H1 (cell line): ENCODE results near the gene GATAD2B. TPM values are rescaled to one million over a fixed set of nuclear protein-coding genes. Genes with fewer than 3 reads are reported as not detected.

Experiments used
- CTCF ChIA-PET: fragments of 300-600 bp; sonication (Branson Sonifier 250); formaldehyde crosslinking; loops from one replicate; lab custom pipeline; 2021; ENCODE audit not compliant: partially characterized antibody; lab: Charles Lee
- POLR2A ChIA-PET: fragments of 300-600 bp; sonication (Branson Sonifier 250); formaldehyde crosslinking; loops from one replicate; lab custom pipeline; 2021; ENCODE audit warnings: inconsistent platforms; ENCODE audit not compliant: partially characterized antibody; lab: Charles Lee
- DNase-seq, 2 experiments: peaks; one replicate each; pipeline versions ENCODE4 v3.0.0 to v3.0.0-alpha.2; 2010 to 2022; ENCODE audit warnings: low spot score in 2 of 2, low read depth in 1 of 2, mixed read lengths in 1 of 2
- FAIRE-seq: peaks from 2 replicates; lab custom pipeline; 2011; peaks lifted over from hg19 to GRCh38; lab: Jason Lieb, UNC
- H2AFZ ChIP-seq: 2 replicates; pipeline ENCODE4 v1.8.1; 2012; ENCODE audit warnings: low read length, inconsistent platforms
- H2AK5ac ChIP-seq: 2 replicates; pipeline ENCODE4 v1.6.1; 2013; ENCODE audit warnings: low read depth, low read length
- H2BK120ac ChIP-seq: replicated peaks from 2 replicates; pipeline ENCODE3; 2013; ENCODE audit warnings: low read depth, low read length, inconsistent platforms
- H2BK12ac ChIP-seq: 2 replicates; pipeline ENCODE4 v1.6.1; 2013; ENCODE audit warnings: low read depth, low read length
- H2BK15ac ChIP-seq: 2 replicates; pipeline ENCODE4 v1.6.1; 2013; ENCODE audit warnings: low read length
- H2BK20ac ChIP-seq: 2 replicates; pipeline ENCODE4 v1.6.1; 2013; ENCODE audit warnings: low read length
- H2BK5ac ChIP-seq: 2 replicates; pipeline ENCODE4 v1.6.1; 2013; ENCODE audit warnings: low read depth, low read length
- H3K14ac ChIP-seq: 2 replicates; pipeline ENCODE4 v1.6.1; 2013; ENCODE audit warnings: inconsistent platforms; ENCODE audit not compliant: insufficient read length
- H3K18ac ChIP-seq: 2 replicates; pipeline ENCODE4 v1.6.1; 2013; ENCODE audit warnings: low read length; ENCODE audit errors: extremely low read depth
- H3K23ac ChIP-seq: 2 replicates; pipeline ENCODE4 v1.6.1; 2013; ENCODE audit warnings: inconsistent platforms; ENCODE audit not compliant: insufficient read length
- H3K23me2 ChIP-seq: 2 replicates; pipeline ENCODE4 v1.6.1; 2013; ENCODE audit warnings: low read depth, low read length
- H3K27ac ChIP-seq: 2 replicates; pipeline ENCODE4 v1.6.1; 2011; ENCODE audit warnings: low read depth, low read length, inconsistent platforms
- H3K27me3 ChIP-seq, 4 experiments: replicated peaks in 1 of 4; 1 replicate in 1 of 4; 2 replicates in 3 of 4; pipeline versions ENCODE4 v1.6.1 to v1.8.1; 2011 to 2013; ENCODE audit warnings: low read length in 3 of 4, mild to moderate bottlenecking in 3 of 4, inconsistent platforms in 2 of 4, mixed read lengths in 2 of 4, moderate library complexity in 1 of 4; ENCODE audit not compliant: control insufficient read depth in 3 of 4, insufficient read depth in 3 of 4; ENCODE audit errors: extremely low read depth in 1 of 4
- H3K36me3 ChIP-seq, 4 experiments: 2 replicates each; pipeline versions ENCODE4 v1.6.1 to v1.8.1; 2011 to 2013; ENCODE audit warnings: mild to moderate bottlenecking in 4 of 4, low read length in 3 of 4, moderate library complexity in 2 of 4, control low read depth in 1 of 4, inconsistent platforms in 1 of 4; ENCODE audit not compliant: insufficient read depth in 4 of 4, control insufficient read depth in 2 of 4
- H3K4ac ChIP-seq: replicated peaks from 2 replicates; pipeline ENCODE3; 2013; ENCODE audit warnings: low read length, low read depth, mixed read lengths, inconsistent platforms; ENCODE audit not compliant: insufficient read length
- H3K4me1 ChIP-seq, 4 experiments: replicated peaks in 1 of 4; 1 replicate in 1 of 4; 2 replicates in 3 of 4; pipeline versions ENCODE4 v1.6.1 to v1.8.1; 2011 to 2013; ENCODE audit warnings: low read length in 3 of 4, inconsistent platforms in 2 of 4, mixed read lengths in 1 of 4; ENCODE audit not compliant: insufficient read depth in 4 of 4, control insufficient read depth in 3 of 4
- H3K4me2 ChIP-seq, 2 experiments: 2 replicates each; pipeline versions ENCODE4 v1.6.1 to v1.8.1; 2011 to 2013; ENCODE audit warnings: low read depth in 2 of 2, low read length in 2 of 2, control low read depth in 1 of 2, inconsistent platforms in 1 of 2, mild to moderate bottlenecking in 1 of 2; ENCODE audit not compliant: insufficient read depth in 1 of 2
- H3K4me3 ChIP-seq, 4 experiments: fragments of 200-600, 300-600 bp in 1 of 4; sonication (generic), shearing (Covaris generic), sonication (Bioruptor Twin) in 1 of 4; 2 replicates each; pipeline versions ENCODE4 v1.5.1 to v1.8.1; 2011 to 2016; ENCODE audit warnings: low read length in 4 of 4, low read depth in 3 of 4, control low read depth in 2 of 4, inconsistent platforms in 2 of 4, mild to moderate bottlenecking in 2 of 4, mixed read lengths in 1 of 4, moderate library complexity in 1 of 4; ENCODE audit not compliant: insufficient read depth in 2 of 4; ENCODE audit errors: extremely low read depth in 1 of 4
- H3K56ac ChIP-seq: replicated peaks from 2 replicates; pipeline ENCODE3; 2013; ENCODE audit warnings: low read depth, mild to moderate bottlenecking, mixed read lengths, low read length, inconsistent platforms; ENCODE audit not compliant: insufficient read length
- H3K79me1 ChIP-seq: 2 replicates; pipeline ENCODE4 v1.6.1; 2013; ENCODE audit warnings: low read depth, low read length, control low read depth
- H3K79me2 ChIP-seq, 2 experiments: 2 replicates each; pipeline versions ENCODE4 v1.6.1 to v1.8.1; 2012 to 2013; ENCODE audit warnings: low read length in 2 of 2, mild to moderate bottlenecking in 2 of 2, inconsistent platforms in 1 of 2; ENCODE audit not compliant: insufficient read depth in 2 of 2, control insufficient read depth in 1 of 2
- H3K9ac ChIP-seq, 4 experiments: replicated peaks in 1 of 4; 1 replicate in 1 of 4; 2 replicates in 3 of 4; pipeline versions ENCODE4 v1.6.1 to v1.8.1; 2011 to 2013; ENCODE audit warnings: low read depth in 3 of 4, low read length in 3 of 4, control low read depth in 2 of 4, mild to moderate bottlenecking in 2 of 4, moderate library complexity in 2 of 4, inconsistent platforms in 1 of 4; ENCODE audit errors: extremely low read depth in 1 of 4
- H3K9me3 ChIP-seq, 2 experiments: 2 replicates each; pipeline versions ENCODE4 v1.6.1 to v1.8.1; 2012 to 2013; ENCODE audit warnings: mild to moderate bottlenecking in 2 of 2, moderate library complexity in 2 of 2, control low read depth in 1 of 2, inconsistent platforms in 1 of 2, low read depth in 1 of 2, low read length in 1 of 2, mixed read lengths in 1 of 2; ENCODE audit not compliant: insufficient read depth in 2 of 2
- H4K20me1 ChIP-seq, 2 experiments: replicated peaks in 1 of 2; 2 replicates each; pipeline versions ENCODE3 to v1.8.1; 2011 to 2013; ENCODE audit warnings: inconsistent platforms in 2 of 2, low read length in 2 of 2, mild to moderate bottlenecking in 1 of 2; ENCODE audit not compliant: insufficient read depth in 2 of 2, control insufficient read depth in 1 of 2
- H4K5ac ChIP-seq: 2 replicates; pipeline ENCODE4 v1.6.1; 2013; ENCODE audit warnings: low read length, low read depth, mixed read lengths, inconsistent platforms; ENCODE audit not compliant: insufficient read length
- H4K8ac ChIP-seq: 2 replicates; pipeline ENCODE4 v1.8.0; 2013; ENCODE audit warnings: mild to moderate bottlenecking, moderate library complexity, low read length, inconsistent platforms; ENCODE audit not compliant: insufficient read depth; ENCODE audit errors: extremely low read depth
- H4K91ac ChIP-seq: replicated peaks from 2 replicates; pipeline ENCODE3; 2013; ENCODE audit warnings: low read length, mixed read lengths, inconsistent platforms; ENCODE audit not compliant: insufficient read length
- CHD1 ChIP-seq: IDR thresholded peaks from 2 replicates; pipeline ENCODE4 v1.6.1; 2012; ENCODE audit warnings: low read depth, low read length, improper control_type of control experiment
- KDM1A ChIP-seq: fragments of 200-600, 300-600 bp; sonication (generic); IDR thresholded peaks from 2 replicates; pipeline ENCODE4 v1.7.1; 2016; ENCODE audit warnings: mild to moderate bottlenecking, low read length, borderline replicate concordance
- KDM4A ChIP-seq: IDR thresholded peaks from one replicate; pipeline ENCODE4 v1.7.1; 2012; ENCODE audit warnings: low read depth, mild to moderate bottlenecking, moderate library complexity, low read length, inconsistent platforms; ENCODE audit not compliant: severe bottlenecking
- KDM5A ChIP-seq: fragments of 200-600 bp; IDR thresholded peaks from 2 replicates; pipeline ENCODE4 v1.7.1; 2012; ENCODE audit warnings: mild to moderate bottlenecking, low read length, inconsistent platforms, mixed read lengths
- WGBS, 2 experiments: shearing (Covaris generic) in 1 of 2; methylation state at CpG; one replicate each; pipeline versions ENCODE4 v1.1.6 to v1.1.7; 2013 to 2015; ENCODE audit warnings: low lambda C conversion rate in 2 of 2, mixed read lengths in 2 of 2, inconsistent platforms in 1 of 2, low coverage in 1 of 2, missing lambda C conversion rate in 1 of 2; ENCODE audit not compliant: insufficient replicate concordance in 2 of 2, insufficient coverage in 1 of 2, insufficient read length in 1 of 2; ENCODE audit errors: extremely low coverage in 1 of 2, missing lambda C conversion rate in 1 of 2; 5-methylcytosine and 5-hydroxymethylcytosine counted together
- polyA plus RNA-seq, 7 experiments: library from polyadenylated mRNA; depleted of rRNA in 3 of 7; stranded (reverse) in 5 of 7; unstranded in 2 of 7; fragments of >200 nt in 5 of 7; fragments of 200-250 nt in 2 of 7; gene quantifications; 1 replicate in 5 of 7; 2 replicates in 1 of 7; 4 replicates in 1 of 7; pipeline versions ENCODE4 v1.2.1 to v1.2.3, GENCODE V29; 2011 to 2013; ENCODE audit warnings: missing spikeins in 2 of 7, mixed read lengths in 2 of 7
- total RNA-seq: library from RNA; stranded (reverse); fragmentation: NEBNext Ultra II Directional; extraction: Animal tissue kit (Norgen Biotek cat#: 25700); gene quantifications from 2 replicates; pipeline ENCODE4 v1.2.1, GENCODE V29; 2021

GATAD2B gene
- total and polyA plus RNA-seq, 2 of the 8 experiments (the other 6 are each of a cell fraction or from before 2014, with no cell fraction given), result 8.4 to 39.1 TPM

- 98% methylated on average over 5 of the region's 5 CpGs; no CpG with 5 or more reads in 1 of the 2 experiments for WGBS, 2 experiments
- no peak overlapping the region for H2BK20ac ChIP-seq
- H3K18ac ChIP-seq, result no peak overlapping the region
- H3K4me1 ChIP-seq, result no peaks in the 10 kb centered on the region
- CTCF ChIA-PET, result interaction anchor here (1.0 to 3.2 kb wide), 4 partner anchors 8 to 291 kb away, joined by 3 to 16 read pairs (median 5); partner anchors contain the start of gene DENND4B
- TF ChIP-seq KDM5A, result no peak
- TF ChIP-seq CHD1, result no peak
- TF ChIP-seq KDM4A, result no peak
- TF ChIP-seq KDM1A, result no peak
- H3K9me3 ChIP-seq, result no peaks in the 10 kb centered on the region
- H2BK5ac ChIP-seq, result no peak overlapping the region
- no peak overlapping the region for H2BK15ac ChIP-seq
- H3K79me1 ChIP-seq, result 0 out of 2 replicates have a peak, but pooled peaks cover 2% of the 10 kb centered on the region
- H3K27me3 ChIP-seq, result no peaks in the 10 kb centered on the region
- peaks cover 0 to 5% of the 10 kb centered on the region in 2 experiments for H4K20me1 ChIP-seq
- H3K56ac ChIP-seq, result no peak overlapping the region
- no peak overlapping the region for H4K8ac ChIP-seq
- no peak overlapping the region for H3K4me2 ChIP-seq
- H4K5ac ChIP-seq, result no peak overlapping the region
- FAIRE-seq, result no peak
- H2BK12ac ChIP-seq, result no peak overlapping the region
- no peak overlapping the region for H3K27ac ChIP-seq
- H3K4ac ChIP-seq, result no peak overlapping the region
- no peak for DNase-seq
- no peak overlapping the region for H2AK5ac ChIP-seq
- H2BK120ac ChIP-seq, result no peak overlapping the region
- POLR2A ChIA-PET, result interaction anchor here (0.6 to 15.1 kb wide), 7 partner anchors 11 to 188 kb away, joined by 3 to 153 read pairs (median 4); partner anchors contain the start of genes JTB and RPS27
- no peaks in the 10 kb centered on the region for H3K79me2 ChIP-seq
- no peak overlapping the region for H4K91ac ChIP-seq
- no peak overlapping the region for H3K14ac ChIP-seq
- no peak overlapping the region for H3K9ac ChIP-seq
- no peaks in the 10 kb centered on the region for H3K23me2 ChIP-seq
- peaks cover 3 to 19% (median 15%) of the 10 kb centered on the region in 4 experiments; a peak in 7 of 8 replicates for H3K36me3 ChIP-seq
- no peak overlapping the region for H2AFZ ChIP-seq
- H3K23ac ChIP-seq, result no peak overlapping the region
- no peak overlapping the region for H3K4me3 ChIP-seq
Measured at GRCh38 chr1:153805042-153805745, 117.6 kb downstream of the GATAD2B start.
